K562 (cell line): ENCODE data around the gene AP3B1. TPM values are rescaled to one million over a fixed set of nuclear protein-coding genes. Genes with fewer than 3 reads are reported as not detected.

Source experiments
- BACH1 ChIP-seq: fragments of 200-800 bp; sonication (Bioruptor generic); IDR thresholded peaks from 2 replicates; pipeline ENCODE4 v1.6.1; 2016; ENCODE audit warnings: missing genetic modification characterization, missing compliant biosample characterization
- CC2D1A ChIP-seq: fragments of 450-650 bp; IDR thresholded peaks from 2 replicates; pipeline ENCODE4 v1.6.1; 2017; ENCODE audit warnings: mild to moderate bottlenecking
- CEBPG ChIP-seq, 3 experiments: fragments of 200-800 bp in 1 of 3; sonication (Bioruptor generic) in 1 of 3; sonication (generic) in 1 of 3; formaldehyde crosslinking in 1 of 3; IDR thresholded peaks in 2 of 3; conservative IDR thresholded peaks in 1 of 3; 2 replicates each; pipeline versions ENCODE4 v1.6.1 to v1.8.0; 2016 to 2022; ENCODE audit warnings: missing compliant biosample characterization in 2 of 3, missing genetic modification characterization in 2 of 3, mild to moderate bottlenecking in 1 of 3, missing genetic modification reagents in 1 of 3
- EP300 ChIP-seq: IDR thresholded peaks from 2 replicates; pipeline ENCODE4 v1.6.1; 2012; ENCODE audit warnings: low read length, improper control_type of control experiment
- ESRRA ChIP-seq: fragments of 450-650 bp; IDR thresholded peaks from 2 replicates; pipeline ENCODE4 v1.6.1; 2014; ENCODE audit warnings: low read depth, mild to moderate bottlenecking, moderate library complexity, borderline replicate concordance
- FOXJ2 ChIP-seq: fragments of 200-800 bp; sonication (Bioruptor generic); IDR thresholded peaks from 2 replicates; pipeline ENCODE4 v1.6.1; 2016; ENCODE audit warnings: missing genetic modification characterization, missing compliant biosample characterization
- FOXO4 ChIP-seq: fragments of 450-650 bp; formaldehyde crosslinking; IDR thresholded peaks from 2 replicates; pipeline ENCODE4 v1.4.0; 2020; ENCODE audit warnings: mild to moderate bottlenecking, moderate library complexity
- FUS ChIP-seq: fragments of 200-400 bp; formaldehyde crosslinking; optimal IDR thresholded peaks from 2 replicates; pipeline ENCODE3; 2017; ENCODE audit warnings: low read depth, low read length
- HDAC2 ChIP-seq: fragments of 450-650 bp; IDR thresholded peaks from 2 replicates; pipeline ENCODE4 v1.6.1; 2016; ENCODE audit warnings: mild to moderate bottlenecking
- HOXB6 ChIP-seq: fragments of 250-450 bp; sonication (Bioruptor Pico); IDR thresholded peaks from 2 replicates; pipeline ENCODE4 v1.5.1; 2022; ENCODE audit warnings: mild to moderate bottlenecking, borderline replicate concordance
- KAT2B ChIP-seq: IDR thresholded peaks from one replicate; pipeline ENCODE4 v1.6.1; 2012; ENCODE audit warnings: low read depth, mild to moderate bottlenecking, control low read depth, inconsistent platforms, low read length, moderate library complexity
- MCM7 ChIP-seq, 2 experiments: fragments of 450-650 bp; IDR thresholded peaks; 2 replicates each; pipeline ENCODE4 v1.6.1; 2016 to 2018
- PHF21A ChIP-seq: fragments of 450-650 bp; IDR thresholded peaks from 2 replicates; pipeline ENCODE4 v1.6.1; 2017; ENCODE audit warnings: low read depth, borderline replicate concordance
- PTRF ChIP-seq: fragments of 450-650 bp; IDR thresholded peaks from 2 replicates; pipeline ENCODE4 v1.6.1; 2016; ENCODE audit warnings: mild to moderate bottlenecking, missing genetic modification characterization, missing compliant biosample characterization
- RB1 ChIP-seq: fragments of 450-650 bp; IDR thresholded peaks from 2 replicates; pipeline ENCODE4 v1.6.1; 2017; ENCODE audit warnings: low read depth, mild to moderate bottlenecking
- SMAD4 ChIP-seq: fragments of 250-450 bp; sonication (Bioruptor Pico); conservative IDR thresholded peaks from 2 replicates; pipeline ENCODE4 v1.8.0; 2021; ENCODE audit warnings: inconsistent platforms, mild to moderate bottlenecking, moderate library complexity
- SMC3 ChIP-seq: conservative IDR thresholded peaks from 2 replicates; pipeline ENCODE4 v1.6.1; 2011; ENCODE audit warnings: low read depth, low read length, improper control_type of control experiment; ENCODE audit not compliant: insufficient read depth
- STAG1 ChIP-seq: sonication (generic); formaldehyde crosslinking; IDR thresholded peaks from 2 replicates; pipeline ENCODE4 v1.5.0; 2020; ENCODE audit warnings: missing genetic modification reagents, borderline replicate concordance
- ZKSCAN1 ChIP-seq: fragments of 150-350 bp; IDR thresholded peaks from 2 replicates; pipeline ENCODE4 v1.6.1; 2016; ENCODE audit warnings: low read depth, low read length
- ZNF184 ChIP-seq: sonication (generic); formaldehyde crosslinking; IDR thresholded peaks from 2 replicates; pipeline ENCODE4 v1.5.0; 2020; ENCODE audit warnings: missing genetic modification reagents
- ZNF507 ChIP-seq: conservative IDR thresholded peaks from 2 replicates; pipeline ENCODE4 v1.6.1; 2017; ENCODE audit warnings: missing genetic modification characterization, missing compliant biosample characterization
- polyA plus RNA-seq, 8 experiments: library from polyadenylated mRNA; depleted of rRNA in 4 of 8; stranded (reverse) in 5 of 8; unstranded in 3 of 8; fragments of >200 nt; fragmentation: Nextera tagmentation in 2 of 8; fragmentation: Illumina TruSeq in 1 of 8; extraction: Ambion mirVana in 2 of 8; extraction: Trizol in 1 of 8; gene quantifications; 2 replicates each; pipeline versions ENCODE4 v1.2.1 to v1.2.3, GENCODE V29; 2011 to 2014; ENCODE audit warnings: inconsistent platforms in 1 of 8, missing spikeins in 1 of 8
- total RNA-seq, 7 experiments: library from RNA; depleted of rRNA in 6 of 7; stranded (reverse); fragments of >200 nt in 6 of 7; fragmentation: Illumina TruSeq in 2 of 7; extraction: Trizol in 2 of 7; gene quantifications; 2 replicates each; pipeline versions ENCODE4 v1.2.1 to v1.2.3, GENCODE V29; 2011 to 2021; ENCODE audit warnings: low replicate concordance in 1 of 7
- TF ChIP-seq, protein P1 (sequence below): fragments of 250-450 bp; sonication (Bioruptor Pico); IDR thresholded peaks from 2 replicates; pipeline ENCODE4 v1.5.1; 2021; ENCODE audit warnings: mild to moderate bottlenecking
- TF ChIP-seq, protein P2 (sequence below): sonication (generic); formaldehyde crosslinking; IDR thresholded peaks from 2 replicates; pipeline ENCODE4 v1.8.0; 2022; ENCODE audit warnings: mild to moderate bottlenecking, missing genetic modification reagents
- TF ChIP-seq, protein P3 (sequence below), 2 experiments: fragments of 450-650 bp; conservative IDR thresholded peaks; 2 replicates each; pipeline ENCODE4 v1.6.1; 2017; ENCODE audit warnings: mild to moderate bottlenecking in 2 of 2, moderate library complexity in 2 of 2

Gene AP3B1
- total and polyA plus RNA-seq, 9 of the 15 experiments (the other 6 are each of a cell fraction or from before 2014, with no cell fraction given): 21.1 to 61.8 (median 42.2) TPM

DNA sequence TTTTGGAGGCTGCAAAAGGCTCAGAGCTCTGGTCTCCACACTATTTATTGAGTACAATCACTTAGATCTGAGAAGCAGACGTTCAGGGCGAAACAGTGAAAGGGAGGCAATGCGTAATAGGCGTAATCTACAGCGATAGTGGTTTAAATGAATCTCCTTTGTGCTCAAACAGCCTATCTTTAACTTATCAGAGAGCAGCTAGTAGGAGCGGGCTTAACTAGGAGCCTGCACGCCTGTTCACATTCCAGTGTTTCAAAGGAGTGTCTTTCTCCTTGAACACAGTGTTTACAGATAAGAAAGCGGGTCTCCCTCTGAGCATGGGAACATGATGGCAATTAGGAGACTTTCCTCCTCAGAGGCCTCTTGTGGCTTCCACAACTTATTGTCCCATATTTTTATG, 49.4 kb downstream of the AP3B1 start (continued):
- no peak for TF ChIP-seq SMC3
- no peak for TF ChIP-seq FOXJ2
- TF ChIP-seq HDAC2: no peak
- no peak for TF ChIP-seq CC2D1A
- no peak for TF ChIP-seq MCM7 (IDR thresholded peaks at IDR 0.05)
- TF ChIP-seq EP300: peak; percentile 18; the same call in 1 of the 2 replicates
- no peak for TF ChIP-seq PTRF (tag)
- no peak for TF ChIP-seq PHF21A
- no peak for TF ChIP-seq FUS
- TF ChIP-seq ZKSCAN1: no peak
- TF ChIP-seq, protein P1, sequence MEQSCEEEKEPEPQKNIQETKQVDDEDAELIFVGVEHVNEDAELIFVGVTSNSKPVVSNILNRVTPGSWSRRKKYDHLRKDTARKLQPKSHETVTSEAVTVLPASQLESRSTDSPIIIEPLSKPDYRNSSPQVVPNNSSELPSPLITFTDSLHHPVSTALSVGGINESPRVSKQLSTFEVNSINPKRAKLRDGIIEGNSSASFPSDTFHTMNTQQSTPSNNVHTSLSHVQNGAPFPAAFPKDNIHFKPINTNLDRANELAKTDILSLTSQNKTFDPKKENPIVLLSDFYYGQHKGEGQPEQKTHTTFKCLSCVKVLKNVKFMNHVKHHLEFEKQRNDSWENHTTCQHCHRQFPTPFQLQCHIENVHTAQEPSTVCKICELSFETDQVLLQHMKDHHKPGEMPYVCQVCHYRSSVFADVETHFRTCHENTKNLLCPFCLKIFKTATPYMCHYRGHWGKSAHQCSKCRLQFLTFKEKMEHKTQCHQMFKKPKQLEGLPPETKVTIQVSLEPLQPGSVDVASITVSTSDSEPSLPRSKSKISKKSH (CRISPR knock-in tag): no peak
- no peak for TF ChIP-seq RB1
- TF ChIP-seq ESRRA: no peak
- TF ChIP-seq, protein P2, sequence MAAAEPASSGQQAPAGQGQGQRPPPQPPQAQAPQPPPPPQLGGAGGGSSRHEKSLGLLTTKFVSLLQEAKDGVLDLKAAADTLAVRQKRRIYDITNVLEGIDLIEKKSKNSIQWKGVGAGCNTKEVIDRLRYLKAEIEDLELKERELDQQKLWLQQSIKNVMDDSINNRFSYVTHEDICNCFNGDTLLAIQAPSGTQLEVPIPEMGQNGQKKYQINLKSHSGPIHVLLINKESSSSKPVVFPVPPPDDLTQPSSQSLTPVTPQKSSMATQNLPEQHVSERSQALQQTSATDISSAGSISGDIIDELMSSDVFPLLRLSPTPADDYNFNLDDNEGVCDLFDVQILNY: no peak
- no peak for TF ChIP-seq STAG1 (CRISPR knock-in tag)
- no peak for TF ChIP-seq CEBPG (CRISPR knock-in tag; IDR thresholded peaks at IDR 0.05)
- no peak for TF ChIP-seq CEBPG (tag; conservative IDR thresholded peaks at IDR 0.05 in 1 of 2, IDR thresholded peaks at IDR 0.05 in 1 of 2)
- no peak for TF ChIP-seq BACH1
- TF ChIP-seq ZNF184: no peak
- TF ChIP-seq KAT2B: no peak
- no peak for TF ChIP-seq FOXO4 (CRISPR knock-in tag)
- TF ChIP-seq SMAD4 (CRISPR knock-in tag): no peak
- no peak for TF ChIP-seq HOXB6
- no peak for TF ChIP-seq ZNF507 (tag)
- TF ChIP-seq, protein P3, sequence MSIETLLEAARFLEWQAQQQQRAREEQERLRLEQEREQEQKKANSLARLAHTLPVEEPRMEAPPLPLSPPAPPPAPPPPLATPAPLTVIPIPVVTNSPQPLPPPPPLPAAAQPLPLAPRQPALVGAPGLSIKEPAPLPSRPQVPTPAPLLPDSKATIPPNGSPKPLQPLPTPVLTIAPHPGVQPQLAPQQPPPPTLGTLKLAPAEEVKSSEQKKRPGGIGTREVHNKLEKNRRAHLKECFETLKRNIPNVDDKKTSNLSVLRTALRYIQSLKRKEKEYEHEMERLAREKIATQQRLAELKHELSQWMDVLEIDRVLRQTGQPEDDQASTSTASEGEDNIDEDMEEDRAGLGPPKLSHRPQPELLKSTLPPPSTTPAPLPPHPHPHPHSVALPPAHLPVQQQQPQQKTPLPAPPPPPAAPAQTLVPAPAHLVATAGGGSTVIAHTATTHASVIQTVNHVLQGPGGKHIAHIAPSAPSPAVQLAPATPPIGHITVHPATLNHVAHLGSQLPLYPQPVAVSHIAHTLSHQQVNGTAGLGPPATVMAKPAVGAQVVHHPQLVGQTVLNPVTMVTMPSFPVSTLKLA (conservative IDR thresholded peaks at IDR 0.05): no peak
